PC-9 (cell line): Measurements from ENCODE around the gene PAGE2B.

ENCODE experiments used
- EZH2 ChIP-seq: fragments of 200-600 bp; sonication (generic); IDR thresholded peaks from 2 replicates; pipeline ENCODE4 v1.8.0; 2017; ENCODE audit warnings: antibody characterized with exemption, low read depth
- TF ChIP-seq, protein P1 (sequence below): fragments of 200-600 bp; sonication (generic); conservative IDR thresholded peaks from 2 replicates; pipeline ENCODE4 v1.6.1; 2017; ENCODE audit warnings: mixed run types, antibody characterized with exemption, mild to moderate bottlenecking, moderate library complexity

DNA sequence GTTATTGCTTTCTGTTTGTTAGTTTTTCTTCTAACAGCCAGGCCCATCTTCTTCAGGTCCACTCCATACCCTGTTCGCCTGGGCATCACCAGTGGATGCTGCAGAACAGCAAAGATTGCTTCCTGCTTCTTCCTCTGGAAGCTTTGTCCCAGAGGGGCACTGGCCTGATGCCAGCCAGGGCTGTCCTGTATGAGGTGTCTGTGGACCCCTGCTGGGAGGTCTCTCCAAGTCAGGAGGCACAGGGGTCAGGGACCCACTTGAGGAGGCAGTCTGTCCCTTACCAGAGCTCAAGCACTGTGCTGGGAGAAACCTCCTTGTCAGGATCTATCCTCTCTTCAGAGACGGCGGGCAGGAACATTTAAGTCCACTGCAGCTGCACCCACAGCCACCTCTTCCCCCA lies 2.5 kb upstream of the PAGE2B start:
- TF ChIP-seq, protein P1, sequence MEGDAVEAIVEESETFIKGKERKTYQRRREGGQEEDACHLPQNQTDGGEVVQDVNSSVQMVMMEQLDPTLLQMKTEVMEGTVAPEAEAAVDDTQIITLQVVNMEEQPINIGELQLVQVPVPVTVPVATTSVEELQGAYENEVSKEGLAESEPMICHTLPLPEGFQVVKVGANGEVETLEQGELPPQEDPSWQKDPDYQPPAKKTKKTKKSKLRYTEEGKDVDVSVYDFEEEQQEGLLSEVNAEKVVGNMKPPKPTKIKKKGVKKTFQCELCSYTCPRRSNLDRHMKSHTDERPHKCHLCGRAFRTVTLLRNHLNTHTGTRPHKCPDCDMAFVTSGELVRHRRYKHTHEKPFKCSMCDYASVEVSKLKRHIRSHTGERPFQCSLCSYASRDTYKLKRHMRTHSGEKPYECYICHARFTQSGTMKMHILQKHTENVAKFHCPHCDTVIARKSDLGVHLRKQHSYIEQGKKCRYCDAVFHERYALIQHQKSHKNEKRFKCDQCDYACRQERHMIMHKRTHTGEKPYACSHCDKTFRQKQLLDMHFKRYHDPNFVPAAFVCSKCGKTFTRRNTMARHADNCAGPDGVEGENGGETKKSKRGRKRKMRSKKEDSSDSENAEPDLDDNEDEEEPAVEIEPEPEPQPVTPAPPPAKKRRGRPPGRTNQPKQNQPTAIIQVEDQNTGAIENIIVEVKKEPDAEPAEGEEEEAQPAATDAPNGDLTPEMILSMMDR, result no peak
- no peak for TF ChIP-seq EZH2
